Ishikawa (cell line): Measurements from ENCODE around the gene PLBD2.

Experiments used
- CEBPB ChIP-seq: IDR thresholded peaks from 2 replicates; pipeline ENCODE4 v1.6.1; 2012
- CREB1 ChIP-seq: IDR thresholded peaks from 2 replicates; pipeline ENCODE4 v1.6.1; 2012; ENCODE audit warnings: low read depth
- EGR1 ChIP-seq: IDR thresholded peaks from 2 replicates; pipeline ENCODE4 v1.6.1; 2012
- EP300 ChIP-seq: IDR thresholded peaks from 2 replicates; pipeline ENCODE4 v1.6.1; 2012; ENCODE audit warnings: borderline replicate concordance
- FOXM1 ChIP-seq: IDR thresholded peaks from 2 replicates; pipeline ENCODE4 v1.6.1; 2012; ENCODE audit warnings: low read depth, borderline replicate concordance
- MAX ChIP-seq: IDR thresholded peaks from 2 replicates; pipeline ENCODE4 v1.6.1; 2012
- RAD21 ChIP-seq: IDR thresholded peaks from 2 replicates; pipeline ENCODE4 v1.6.1; 2012; ENCODE audit warnings: low read depth
- TAF1 ChIP-seq: IDR thresholded peaks from 2 replicates; pipeline ENCODE4 v1.6.1; 2012; ENCODE audit warnings: low read depth, mild to moderate bottlenecking
- TEAD4 ChIP-seq: IDR thresholded peaks from 2 replicates; pipeline ENCODE4 v1.6.1; 2012
- YY1 ChIP-seq: IDR thresholded peaks from 2 replicates; pipeline ENCODE4 v1.6.1; 2012; ENCODE audit warnings: low read depth
- ZBTB7A ChIP-seq: IDR thresholded peaks from 2 replicates; pipeline ENCODE4 v1.6.1; 2012; ENCODE audit warnings: low read depth
- TF ChIP-seq, protein P1 (sequence below): IDR thresholded peaks from 2 replicates; pipeline ENCODE4 v1.6.1; 2012; ENCODE audit warnings: low read depth, mild to moderate bottlenecking

GRCh38 chr12:113347107-113347506, 11.3 kb upstream of the PLBD2 start:
- TF ChIP-seq YY1 (no peak), RAD21 (no peak), MAX (no peak), CREB1 (no peak), CEBPB (no peak), TAF1 (no peak), FOXM1 (no peak), TEAD4 (no peak), EGR1 (no peak), EP300 (no peak), ZBTB7A (no peak)
- TF ChIP-seq, protein P1, sequence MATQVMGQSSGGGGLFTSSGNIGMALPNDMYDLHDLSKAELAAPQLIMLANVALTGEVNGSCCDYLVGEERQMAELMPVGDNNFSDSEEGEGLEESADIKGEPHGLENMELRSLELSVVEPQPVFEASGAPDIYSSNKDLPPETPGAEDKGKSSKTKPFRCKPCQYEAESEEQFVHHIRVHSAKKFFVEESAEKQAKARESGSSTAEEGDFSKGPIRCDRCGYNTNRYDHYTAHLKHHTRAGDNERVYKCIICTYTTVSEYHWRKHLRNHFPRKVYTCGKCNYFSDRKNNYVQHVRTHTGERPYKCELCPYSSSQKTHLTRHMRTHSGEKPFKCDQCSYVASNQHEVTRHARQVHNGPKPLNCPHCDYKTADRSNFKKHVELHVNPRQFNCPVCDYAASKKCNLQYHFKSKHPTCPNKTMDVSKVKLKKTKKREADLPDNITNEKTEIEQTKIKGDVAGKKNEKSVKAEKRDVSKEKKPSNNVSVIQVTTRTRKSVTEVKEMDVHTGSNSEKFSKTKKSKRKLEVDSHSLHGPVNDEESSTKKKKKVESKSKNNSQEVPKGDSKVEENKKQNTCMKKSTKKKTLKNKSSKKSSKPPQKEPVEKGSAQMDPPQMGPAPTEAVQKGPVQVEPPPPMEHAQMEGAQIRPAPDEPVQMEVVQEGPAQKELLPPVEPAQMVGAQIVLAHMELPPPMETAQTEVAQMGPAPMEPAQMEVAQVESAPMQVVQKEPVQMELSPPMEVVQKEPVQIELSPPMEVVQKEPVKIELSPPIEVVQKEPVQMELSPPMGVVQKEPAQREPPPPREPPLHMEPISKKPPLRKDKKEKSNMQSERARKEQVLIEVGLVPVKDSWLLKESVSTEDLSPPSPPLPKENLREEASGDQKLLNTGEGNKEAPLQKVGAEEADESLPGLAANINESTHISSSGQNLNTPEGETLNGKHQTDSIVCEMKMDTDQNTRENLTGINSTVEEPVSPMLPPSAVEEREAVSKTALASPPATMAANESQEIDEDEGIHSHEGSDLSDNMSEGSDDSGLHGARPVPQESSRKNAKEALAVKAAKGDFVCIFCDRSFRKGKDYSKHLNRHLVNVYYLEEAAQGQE = no peak
